ENCODE data around the gene MRPL22.
"Not testable (repeated sequence)": the region's sequence is repeated elsewhere in the genome, so short reads cannot be mapped to it uniquely, and the experiment has no call there.

MRPL22 gene

DNA sequence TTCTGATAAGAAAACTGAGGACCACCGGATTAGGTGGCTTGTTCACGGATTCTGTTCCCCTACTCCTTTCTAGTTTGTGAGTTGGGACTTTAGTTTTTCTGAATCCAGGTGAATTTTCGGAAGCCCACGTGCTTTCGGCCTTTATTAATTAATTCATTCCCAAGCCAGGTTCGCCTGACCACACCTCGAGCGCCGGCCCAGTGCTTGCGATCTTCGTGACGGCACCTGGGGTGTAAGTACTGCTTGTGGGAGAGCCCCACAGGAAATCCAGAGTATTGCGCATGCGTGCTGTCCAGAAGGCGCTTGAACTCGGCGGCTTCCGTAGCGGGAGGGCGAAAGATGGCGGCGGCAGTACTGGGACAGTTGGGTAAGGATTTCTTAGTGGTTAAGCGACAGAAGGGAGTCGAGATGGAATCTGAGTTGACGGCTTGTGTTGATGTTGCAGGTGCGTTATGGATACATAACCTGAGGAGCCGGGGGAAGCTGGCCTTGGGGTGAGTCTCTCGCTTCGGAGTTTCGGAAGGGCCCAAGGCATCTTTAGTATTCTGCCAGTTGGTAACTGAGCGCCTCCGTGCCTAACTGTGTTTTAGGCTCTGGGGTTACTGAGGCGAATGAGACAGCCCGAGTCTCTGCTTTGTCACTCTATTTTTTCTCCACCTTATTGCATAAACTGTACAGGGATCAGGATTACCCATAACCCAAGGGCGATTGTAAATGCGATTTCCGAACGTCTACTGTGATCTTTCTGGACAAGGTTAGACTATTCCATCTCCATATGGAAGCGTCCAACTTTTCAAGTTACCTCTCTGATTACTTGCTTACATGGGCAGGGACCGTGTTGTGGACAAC lies at the start of gene MRPL22:
Gene MRPL22 (plus strand): TSS at position 302 of the 849 bp plus-strand sequence. CDS start 38 bp downstream, at position 340.
- DNase-seq: peak; percentile 94

- DNase-seq: no peak
Observed at GRCh38 chr5:154892369-154892771, 48.5 kb upstream of the MRPL22 start.

- DNase-seq: no peak
Observed at GRCh38 chr5:154893381-154893780, 47.5 kb upstream of the MRPL22 start.

DNA sequence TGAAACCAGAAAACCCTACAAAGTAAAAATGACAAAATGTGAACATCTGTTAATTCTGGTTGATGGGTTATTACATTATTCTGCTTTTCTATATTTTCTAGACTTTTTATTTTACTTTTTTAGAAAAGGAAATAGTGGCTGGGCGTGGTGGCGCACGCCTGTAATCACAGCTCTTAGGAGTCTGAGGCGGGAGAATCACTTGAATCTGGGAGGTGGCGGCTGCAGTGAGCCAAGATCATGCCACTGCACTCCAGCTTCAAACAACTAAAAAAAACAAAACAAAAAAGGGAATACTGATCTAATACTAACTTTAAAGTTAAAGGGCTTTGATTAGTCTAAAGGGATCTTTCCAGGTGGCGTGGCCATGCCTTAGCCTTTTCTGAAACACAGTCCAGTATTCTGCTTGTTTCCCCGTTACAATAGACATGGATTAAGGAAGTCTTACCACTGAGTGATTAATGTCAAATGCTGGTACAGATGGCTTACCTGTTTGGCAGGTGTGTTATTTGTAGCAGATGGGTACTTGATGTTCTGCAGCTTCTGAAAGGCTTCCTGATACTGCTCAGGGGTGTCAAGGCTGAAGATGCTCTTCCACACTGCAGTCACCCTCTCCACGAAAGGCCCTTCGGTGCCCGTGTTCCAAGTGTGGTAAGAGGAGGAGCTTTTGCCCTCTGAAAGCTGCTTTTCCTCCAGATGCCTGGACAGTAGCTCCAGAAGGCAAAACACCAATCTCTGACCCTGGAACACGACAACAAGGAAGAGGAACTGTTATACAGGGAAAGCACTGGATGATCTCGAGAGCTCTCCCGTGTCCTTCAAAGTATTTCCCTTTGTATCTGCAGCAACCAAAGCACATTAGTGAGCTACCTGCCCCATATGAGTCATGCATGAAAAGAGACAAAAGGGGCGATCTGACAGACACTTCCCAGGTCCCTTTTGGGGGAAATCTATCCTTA lies 45.0 kb upstream of the MRPL22 start:
- no peak for DNase-seq

- DNase-seq: no peak
Observed at GRCh38 chr5:154896562-154897165, 44.2 kb upstream of the MRPL22 start.

DNA sequence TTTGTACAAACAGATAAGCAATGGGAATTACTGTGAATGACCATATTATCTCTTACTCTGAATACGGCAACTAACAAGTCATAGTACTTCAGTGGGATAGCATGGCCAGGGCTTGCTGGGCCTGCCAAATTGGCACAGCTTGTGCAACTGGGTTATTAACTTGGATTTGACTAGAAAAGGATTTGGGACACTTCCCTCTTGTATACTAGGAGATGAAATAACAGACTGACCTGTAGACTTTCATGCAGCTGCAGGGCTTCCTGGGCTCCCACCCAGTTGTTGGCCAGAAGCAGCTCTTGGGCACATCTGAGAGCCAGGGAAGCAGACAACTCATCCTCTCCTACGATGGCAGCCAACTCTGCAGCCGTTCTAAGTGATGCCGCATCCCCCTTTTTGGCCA lies 42.7 kb upstream of the MRPL22 start:
- DNase-seq: peak; percentile 51

- peak; percentile 47 for DNase-seq
Observed at GRCh38 chr5:154899151-154899816, 41.6 kb upstream of the MRPL22 start.

DNA sequence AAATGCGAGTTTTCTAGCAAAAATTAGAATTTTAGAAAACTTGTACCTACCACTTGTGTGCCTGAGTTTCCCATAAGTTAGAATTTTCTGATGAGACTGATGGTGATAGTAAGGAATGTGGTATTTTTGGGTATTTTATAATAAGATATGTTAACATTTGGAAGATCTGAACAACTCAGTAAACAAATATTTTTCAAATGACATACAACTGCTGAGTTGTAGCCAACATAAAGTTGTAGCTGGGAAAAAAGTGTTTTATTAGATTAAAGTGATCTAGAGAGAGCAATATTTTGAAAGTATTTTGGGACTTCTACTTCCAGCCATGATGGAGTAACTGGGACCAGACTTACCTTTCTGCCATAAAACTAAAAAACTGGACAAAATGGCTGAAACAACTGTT lies 40.8 kb upstream of the MRPL22 start:
- no peak for DNase-seq

DNA sequence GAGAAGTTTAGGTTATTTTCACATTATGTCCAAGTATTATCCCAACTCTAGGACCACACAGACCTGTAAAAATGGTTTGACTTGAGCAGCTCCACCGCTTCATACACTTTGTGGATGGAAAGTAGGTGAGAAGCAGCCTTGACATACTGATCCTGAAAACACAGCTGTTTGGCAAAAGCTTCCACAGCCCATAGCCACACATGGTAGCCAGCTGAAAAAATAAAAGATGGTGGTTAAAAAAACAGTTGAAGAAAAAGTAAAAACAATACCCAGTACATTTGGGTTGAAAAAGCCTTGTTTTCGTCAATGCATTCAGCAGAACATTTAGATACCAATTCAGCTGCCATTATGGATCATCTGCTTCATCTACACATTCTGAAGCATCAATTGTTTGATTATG lies 39.6 kb upstream of the MRPL22 start:
- no peak for DNase-seq

DNA sequence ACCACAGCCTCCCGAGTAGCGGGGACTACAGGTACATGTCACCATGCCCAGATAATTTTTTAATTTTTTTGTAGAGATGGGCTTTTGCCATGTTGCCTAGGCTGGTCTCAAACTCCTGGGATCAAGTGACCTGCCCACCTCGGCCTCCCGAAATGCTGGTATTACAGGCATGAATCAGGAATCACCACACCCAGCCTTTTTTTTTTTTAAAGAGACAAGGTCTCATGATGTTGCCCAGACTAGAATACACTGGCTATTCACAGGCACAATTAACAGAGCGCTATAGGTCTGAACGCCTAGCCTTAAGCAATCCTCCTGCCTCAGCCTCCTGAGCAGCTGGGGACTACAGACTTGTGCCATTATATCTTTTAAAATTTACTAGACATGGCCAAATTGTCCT lies 39.0 kb upstream of the MRPL22 start:
- DNase-seq: no peak

GRCh38 chr5:154905601-154906000 lies 35.3 kb upstream of the MRPL22 start:
- DNase-seq: not testable (repeated sequence)

DNA sequence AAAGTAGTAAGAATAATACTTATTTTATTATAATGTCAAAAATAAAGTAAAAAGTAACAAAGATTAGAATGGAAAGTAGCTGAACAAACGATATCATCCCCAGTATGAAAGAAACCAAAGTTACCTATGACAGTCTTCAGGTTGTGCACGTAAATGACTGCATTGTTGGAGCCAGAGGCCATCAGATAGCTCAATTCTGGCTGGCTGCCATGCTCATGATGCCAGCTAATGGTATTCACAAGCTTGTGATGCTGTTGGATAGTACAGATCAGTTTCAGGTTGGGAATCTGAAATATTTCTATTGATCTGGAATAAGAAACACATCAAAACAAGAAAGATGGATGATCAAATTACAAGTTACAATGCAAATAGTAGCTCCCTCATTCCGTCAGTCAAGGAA lies 24.0 kb upstream of the MRPL22 start:
- no peak for DNase-seq

GRCh38 chr5:154917757-154918156 lies 23.1 kb upstream of the MRPL22 start:
- no peak for DNase-seq

- no peak for DNase-seq
Observed at GRCh38 chr5:154923441-154924430, 17.1 kb upstream of the MRPL22 start.

DNA sequence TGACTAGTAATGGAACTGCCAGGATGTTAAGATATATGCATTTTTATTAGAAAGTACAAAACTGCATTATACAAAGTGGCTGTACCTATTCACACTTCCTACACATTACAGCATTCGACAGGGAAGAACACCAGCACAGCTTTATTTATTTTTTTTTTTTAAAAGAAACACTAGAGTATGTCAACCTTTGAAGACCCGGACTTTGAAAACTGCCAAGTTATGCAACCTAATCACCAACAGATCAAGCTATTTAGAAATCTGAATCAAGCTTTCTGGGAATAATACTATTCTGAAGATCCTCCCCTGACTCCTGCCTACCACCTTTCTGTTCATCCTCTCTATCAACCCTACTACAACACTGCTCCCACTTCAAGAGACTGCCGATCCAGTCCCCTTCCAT lies 7.3 kb upstream of the MRPL22 start:
- DNase-seq: no peak

DNA sequence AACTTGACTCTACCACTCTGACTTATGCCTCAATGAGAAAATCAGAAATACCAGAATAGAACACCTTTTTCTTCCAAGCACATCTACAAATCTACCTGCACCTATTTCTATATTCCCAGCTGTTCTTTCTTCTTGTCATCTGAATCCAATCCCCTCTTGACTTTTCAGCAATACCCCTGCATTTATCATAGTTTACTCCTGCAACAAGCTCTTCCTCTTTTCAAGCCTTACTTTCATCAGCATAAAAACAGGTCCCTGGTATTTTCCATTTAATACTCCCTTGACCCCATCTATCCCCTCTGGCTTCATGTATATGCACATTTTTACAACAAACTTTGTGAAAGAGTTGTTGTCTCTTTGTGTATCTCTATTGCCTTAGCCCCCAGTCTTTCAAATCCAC lies 6.0 kb upstream of the MRPL22 start:
- DNase-seq: no peak

GRCh38 chr5:154937186-154937717 lies 3.6 kb upstream of the MRPL22 start:
- DNase-seq: no peak

DNA sequence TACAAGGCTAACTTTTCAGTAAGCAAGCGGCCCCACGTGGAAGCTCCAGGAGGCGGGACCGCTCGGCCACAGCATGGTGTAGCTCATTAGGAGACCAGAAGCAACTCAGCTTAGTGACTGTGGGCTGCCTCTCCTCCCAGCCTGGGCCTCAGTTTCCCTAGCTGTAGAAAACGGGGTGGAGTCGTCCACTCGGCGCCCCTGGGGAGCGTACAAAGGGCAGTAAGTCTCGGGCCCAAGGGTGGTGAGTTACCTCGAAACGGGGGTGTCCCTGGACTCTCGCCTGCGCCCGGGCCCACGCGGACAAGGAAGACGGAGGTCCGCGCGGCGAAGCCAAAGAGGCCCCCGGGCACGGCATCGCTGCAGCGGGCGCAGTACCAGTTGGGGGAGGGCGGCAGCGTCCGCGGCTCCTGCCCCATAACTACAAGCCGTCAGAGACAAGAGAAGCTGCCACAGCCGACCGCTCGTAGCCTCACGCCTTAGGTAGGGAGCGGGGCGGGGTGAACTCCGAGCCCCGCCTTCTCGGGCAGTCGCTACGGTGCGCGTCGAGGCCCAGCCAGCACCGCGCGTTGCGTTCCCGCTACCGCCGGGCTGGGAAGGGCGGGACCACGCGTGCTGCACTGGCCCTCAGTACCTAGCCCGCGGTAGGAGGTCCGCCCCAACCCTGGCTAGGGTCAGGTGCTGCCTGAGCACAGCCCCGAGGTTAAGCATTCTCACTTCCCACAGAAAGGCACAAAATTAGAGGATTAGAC lies 3.0 kb upstream of the MRPL22 start, which contains the start of gene GEMIN5:
Gene GEMIN5 (minus strand): TSS at position 494 of the 749 bp plus-strand sequence. CDS start 78 bp downstream, at position 416.
- peak; percentile 90 for DNase-seq

DNA sequence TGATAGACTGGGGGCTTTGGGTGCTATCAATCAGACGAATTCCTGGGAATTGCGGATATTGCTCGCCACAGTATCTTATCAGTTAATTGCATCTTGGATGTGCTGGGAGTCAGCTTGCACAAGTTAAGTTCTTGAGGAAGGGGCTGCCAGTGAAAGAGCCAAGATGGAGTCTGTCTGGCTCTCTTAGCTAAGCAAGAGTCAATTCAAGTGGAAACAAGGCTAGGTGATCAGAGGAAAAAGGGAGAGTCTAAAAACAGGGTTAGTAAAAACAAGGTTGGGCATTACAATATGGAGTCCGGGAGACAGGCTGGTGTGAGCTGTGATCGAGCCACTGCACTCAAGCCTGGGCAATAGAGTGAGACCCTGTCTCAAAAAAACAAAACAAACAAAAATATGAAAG lies 1.5 kb upstream of the MRPL22 start:
- not testable (repeated sequence) for DNase-seq

DNA sequence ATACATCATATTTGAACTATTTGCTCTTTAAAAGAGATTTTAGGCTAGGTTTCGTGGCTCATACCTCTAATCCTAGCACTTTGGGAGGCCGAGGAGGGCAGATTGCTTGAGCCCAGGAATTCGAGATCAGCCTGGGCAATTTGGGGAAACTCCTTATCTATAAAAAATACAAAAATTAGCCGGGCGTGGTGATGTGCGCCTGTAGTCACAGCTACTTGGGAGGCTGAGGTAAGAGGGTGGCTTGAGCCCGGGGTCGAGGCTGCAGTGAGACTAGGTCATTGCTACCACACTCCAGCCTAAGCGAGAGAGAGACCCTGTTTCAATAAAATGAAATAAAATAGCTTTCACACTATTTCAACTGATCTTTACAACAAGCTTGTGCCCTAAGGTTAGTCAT lies 500 bp upstream of the MRPL22 start:
- no peak for DNase-seq

Data from right hindlimb (tissue), 1 donor.